Measurements from ENCODE around the gene PRELP. TPM values are rescaled to one million over a fixed set of nuclear protein-coding genes. Genes with fewer than 3 reads are reported as not detected.
A peak's percentile ranks its signal among the peaks of the same experiment; 100 is the strongest.
"Not testable (repeated sequence)": the region's sequence is repeated elsewhere in the genome, so short reads cannot be mapped to it uniquely, and the experiment has no call there.

PRELP gene
- total RNA-seq, 3 donors from 2014 or later: 0.03 to 0.05 (median 0.03) TPM

GRCh38 chr1:203512517-203512847 lies 36.9 kb downstream of the PRELP start:
- Mint-ChIP-seq H3K4me1 (ENCODE audit: low read depth) (peaks cover 28% of the 10 kb centered on the region), H3K9me3 (no peaks in the 10 kb centered on the region), H3K36me3 (ENCODE audit: insufficient read depth) (no peaks in the 10 kb centered on the region), H3K27me3 (ENCODE audit: low read depth) (peaks cover 3% of the 10 kb centered on the region), H3K4me3 (no peak overlapping the region)
- ATAC-seq: peak; percentile 5 to 19
- no peak for DNase-seq

DNA sequence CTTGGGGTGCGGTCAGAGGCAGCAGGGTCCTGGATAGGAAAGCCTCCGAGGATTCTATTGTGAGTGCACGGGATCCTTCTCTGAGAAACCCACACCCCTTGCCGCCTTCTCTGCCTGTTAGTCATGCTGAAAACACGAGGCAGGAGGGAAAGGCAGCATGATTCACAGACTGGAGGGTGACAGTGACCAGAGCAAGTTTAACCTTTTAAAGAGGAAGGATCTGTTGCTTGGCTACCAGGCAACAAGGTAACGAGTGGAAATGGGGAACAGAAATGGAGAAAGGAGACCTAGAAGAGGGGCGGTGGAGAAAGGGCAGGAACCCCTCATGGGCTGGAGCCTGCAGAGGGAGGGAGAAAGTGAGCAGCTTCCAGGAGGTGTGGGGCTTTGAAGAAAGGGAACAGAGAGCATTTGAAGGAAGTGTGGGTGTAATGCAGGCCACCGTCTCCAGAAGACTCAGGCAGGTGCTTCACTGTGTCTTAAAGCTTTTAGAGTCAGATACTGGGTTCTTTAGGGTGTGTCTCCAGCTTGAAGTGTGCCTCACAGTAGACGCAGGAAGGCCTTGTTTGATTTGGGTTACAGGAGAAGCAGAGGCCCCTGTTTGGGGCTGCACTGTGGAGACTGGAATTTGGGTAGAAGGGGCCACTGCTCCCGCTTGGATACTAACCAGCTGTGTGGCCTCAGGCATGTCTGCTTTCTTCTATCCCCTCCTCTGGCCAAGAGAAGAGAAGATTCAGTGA lies 37.4 kb downstream of the PRELP start:
- Mint-ChIP-seq H3K27me3 (ENCODE audit: low read depth) (peaks cover 3% of the 10 kb centered on the region), H3K4me1 (ENCODE audit: low read depth) (peaks cover 28% of the 10 kb centered on the region), H3K36me3 (ENCODE audit: insufficient read depth) (no peaks in the 10 kb centered on the region), H3K4me3 (peak overlapping the region; percentile 27), H3K9me3 (no peaks in the 10 kb centered on the region)
- DNase-seq (peak; percentile 33), ATAC-seq (peak; percentile 84 to 86)

DNA sequence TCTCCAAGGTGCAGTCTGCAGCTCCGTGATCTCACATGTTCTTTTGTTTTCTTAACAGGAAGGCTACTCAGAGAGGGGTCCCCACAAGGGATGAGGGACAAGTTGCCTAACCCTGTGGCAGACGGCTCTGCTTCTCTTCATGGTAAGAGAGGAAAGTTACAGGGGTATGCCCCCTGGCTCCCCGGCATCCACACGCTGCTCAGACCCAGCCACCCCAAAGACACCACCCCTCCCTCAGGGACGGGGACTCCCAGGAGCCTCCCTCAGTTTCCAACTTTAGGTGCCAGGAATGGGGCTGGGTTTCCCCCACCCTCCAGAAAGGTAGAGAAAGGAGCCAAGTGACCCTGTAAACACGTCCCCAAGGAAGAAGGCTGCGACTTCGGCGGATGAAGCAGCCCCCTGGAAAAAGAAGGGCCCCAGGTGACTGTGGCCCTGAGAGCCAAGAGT lies 38.0 kb downstream of the PRELP start:
- H3K9me3 Mint-ChIP-seq: no peaks in the 10 kb centered on the region
- DNase-seq (no peak), ATAC-seq (no peak)
- peaks cover 28% of the 10 kb centered on the region for H3K4me1 Mint-ChIP-seq (ENCODE audit: low read depth)
- peaks cover 3% of the 10 kb centered on the region for H3K27me3 Mint-ChIP-seq (ENCODE audit: low read depth)
- no peak overlapping the region for H3K4me3 Mint-ChIP-seq
- no peaks in the 10 kb centered on the region for H3K36me3 Mint-ChIP-seq (ENCODE audit: insufficient read depth)

- H3K27me3 Mint-ChIP-seq (ENCODE audit: low read depth): peaks cover 3% of the 10 kb centered on the region
- H3K4me1 Mint-ChIP-seq (ENCODE audit: low read depth): peaks cover 28% of the 10 kb centered on the region
- H3K4me3 Mint-ChIP-seq: no peak overlapping the region
- H3K36me3 Mint-ChIP-seq (ENCODE audit: insufficient read depth): no peaks in the 10 kb centered on the region
- DNase-seq (no peak), ATAC-seq (no peak)
- no peaks in the 10 kb centered on the region for H3K9me3 Mint-ChIP-seq
Measured at GRCh38 chr1:203516184-203516583, 40.6 kb downstream of the PRELP start.

GRCh38 chr1:203516906-203517305 lies 41.3 kb downstream of the PRELP start:
- ATAC-seq (no peak), DNase-seq (no peak)
- peaks cover 28% of the 10 kb centered on the region for H3K4me1 Mint-ChIP-seq (ENCODE audit: low read depth)
- H3K27me3 Mint-ChIP-seq (ENCODE audit: low read depth): peaks cover 3% of the 10 kb centered on the region
- H3K4me3 Mint-ChIP-seq: no peak overlapping the region
- H3K36me3 Mint-ChIP-seq (ENCODE audit: insufficient read depth): no peaks in the 10 kb centered on the region
- H3K9me3 Mint-ChIP-seq: no peaks in the 10 kb centered on the region

GRCh38 chr1:203517426-203518110 lies 42.0 kb downstream of the PRELP start:
- no peak overlapping the region for H3K4me3 Mint-ChIP-seq

GRCh38 chr1:203518139-203518538 lies 42.5 kb downstream of the PRELP start:
- DNase-seq; H3K4me3 Mint-ChIP-seq; ATAC-seq; H3K36me3 Mint-ChIP-seq (ENCODE audit: insufficient read depth); H3K27me3 Mint-ChIP-seq (ENCODE audit: low read depth); H3K9me3 Mint-ChIP-seq: not testable (repeated sequence)
- peaks cover 19% of the 10 kb centered on the region for H3K4me1 Mint-ChIP-seq (ENCODE audit: low read depth)

More at GRCh38 chr1:203517426-203518110, 42.0 kb downstream of the PRELP start:
- Mint-ChIP-seq H3K9me3 (no peaks in the 10 kb centered on the region), H3K4me1 (ENCODE audit: low read depth) (peaks cover 25% of the 10 kb centered on the region), H3K36me3 (ENCODE audit: insufficient read depth) (no peaks in the 10 kb centered on the region), H3K27me3 (ENCODE audit: low read depth) (peaks cover 3% of the 10 kb centered on the region)
- DNase-seq (no peak), ATAC-seq (no peak)

GRCh38 chr1:203518541-203518940 lies 42.9 kb downstream of the PRELP start:
- DNase-seq (no peak), ATAC-seq (no peak)
- Mint-ChIP-seq H3K36me3 (ENCODE audit: insufficient read depth) (no peaks in the 10 kb centered on the region), H3K9me3 (no peaks in the 10 kb centered on the region), H3K27me3 (ENCODE audit: low read depth) (no peaks in the 10 kb centered on the region), H3K4me1 (ENCODE audit: low read depth) (peaks cover 15% of the 10 kb centered on the region), H3K4me3 (no peak overlapping the region)

DNA sequence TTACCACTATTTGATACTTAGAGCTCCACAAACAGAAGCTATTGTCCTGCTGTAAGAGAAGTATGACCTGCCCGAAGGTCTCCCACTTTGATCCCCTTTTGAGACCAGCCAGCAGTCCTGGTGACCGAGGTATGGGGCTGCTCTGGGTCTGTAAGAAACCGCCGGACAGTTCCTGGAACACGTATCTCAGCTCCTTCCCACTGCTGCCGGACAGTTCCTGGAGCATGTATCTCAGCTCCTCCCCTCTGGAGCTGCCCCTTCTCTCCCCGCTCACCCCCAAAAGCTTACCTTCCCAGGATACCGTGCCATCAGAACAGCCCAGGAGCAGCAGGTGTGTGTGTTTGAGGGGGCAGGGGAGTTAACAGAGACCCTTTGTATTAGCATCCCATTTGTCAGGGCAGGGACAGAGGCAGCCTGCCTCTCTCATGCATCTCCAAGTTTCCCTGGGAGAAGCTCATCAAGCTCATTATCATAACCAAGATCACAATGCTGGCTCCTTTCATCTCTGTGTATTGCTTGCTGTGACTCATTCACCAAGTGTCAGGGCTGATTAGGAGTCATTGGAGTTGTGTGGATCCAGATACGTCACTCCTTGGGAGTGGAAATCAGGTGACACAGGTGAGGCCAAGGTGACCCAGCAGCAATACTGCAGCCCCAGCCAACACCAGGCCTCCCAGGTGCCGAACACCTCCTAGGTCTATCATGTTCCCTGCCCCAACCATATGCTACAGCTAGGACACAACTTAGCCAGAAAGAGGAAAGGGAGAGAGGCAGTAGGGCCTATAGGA lies 43.6 kb downstream of the PRELP start:
- H3K4me1 Mint-ChIP-seq (ENCODE audit: low read depth): peaks cover 8% of the 10 kb centered on the region
- H3K36me3 Mint-ChIP-seq (ENCODE audit: insufficient read depth): no peaks in the 10 kb centered on the region
- no peak overlapping the region for H3K4me3 Mint-ChIP-seq
- ATAC-seq: no peak
- H3K27me3 Mint-ChIP-seq (ENCODE audit: low read depth): no peaks in the 10 kb centered on the region
- DNase-seq: no peak
- H3K9me3 Mint-ChIP-seq: no peaks in the 10 kb centered on the region

- H3K9me3 Mint-ChIP-seq: no peaks in the 10 kb centered on the region
- no peak overlapping the region for H3K4me3 Mint-ChIP-seq
- H3K36me3 Mint-ChIP-seq (ENCODE audit: insufficient read depth): no peaks in the 10 kb centered on the region
- ATAC-seq: no peak
- peaks cover 3% of the 10 kb centered on the region for H3K4me1 Mint-ChIP-seq (ENCODE audit: low read depth)
- H3K27me3 Mint-ChIP-seq (ENCODE audit: low read depth): no peaks in the 10 kb centered on the region
- no peak for DNase-seq
Measured at GRCh38 chr1:203519896-203520295, 44.3 kb downstream of the PRELP start.

DNA sequence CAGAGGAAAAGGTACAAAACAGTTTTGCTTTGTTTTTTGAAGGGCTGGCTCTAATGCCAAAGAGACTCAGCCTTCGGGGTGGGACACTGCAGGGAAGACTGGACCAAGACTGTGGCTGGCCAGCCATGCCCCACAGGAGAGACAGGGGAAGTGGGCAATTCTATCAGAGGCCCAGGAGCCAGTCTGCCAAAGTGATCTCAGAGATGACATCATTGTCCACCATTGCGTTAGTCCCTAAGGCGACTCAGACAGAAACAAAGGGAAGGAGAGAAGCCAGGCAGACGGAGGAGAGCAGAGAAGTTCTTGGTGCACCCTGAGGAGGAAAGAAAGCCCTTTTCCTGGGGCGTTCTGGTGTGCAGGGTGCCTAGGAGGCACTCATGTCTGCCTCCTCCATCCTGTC lies 44.7 kb downstream of the PRELP start:
- H3K27me3 Mint-ChIP-seq (ENCODE audit: low read depth): no peaks in the 10 kb centered on the region
- H3K4me3 Mint-ChIP-seq: no peak overlapping the region
- H3K36me3 Mint-ChIP-seq (ENCODE audit: insufficient read depth): no peaks in the 10 kb centered on the region
- ATAC-seq (no peak), DNase-seq (no peak)
- no peaks in the 10 kb centered on the region for H3K9me3 Mint-ChIP-seq
- H3K4me1 Mint-ChIP-seq (ENCODE audit: low read depth): peaks cover 2% of the 10 kb centered on the region

- H3K4me3 Mint-ChIP-seq: no peak overlapping the region
- no peaks in the 10 kb centered on the region for H3K27me3 Mint-ChIP-seq (ENCODE audit: low read depth)
- ATAC-seq (no peak), DNase-seq (no peak)
- no peaks in the 10 kb centered on the region for H3K9me3 Mint-ChIP-seq
- H3K4me1 Mint-ChIP-seq (ENCODE audit: low read depth): no peaks in the 10 kb centered on the region
- H3K36me3 Mint-ChIP-seq (ENCODE audit: insufficient read depth): no peaks in the 10 kb centered on the region
Measured at GRCh38 chr1:203521074-203521794, 45.6 kb downstream of the PRELP start.

GRCh38 chr1:203521812-203522211 lies 46.2 kb downstream of the PRELP start:
- Mint-ChIP-seq H3K36me3 (ENCODE audit: insufficient read depth) (no peaks in the 10 kb centered on the region), H3K9me3 (no peaks in the 10 kb centered on the region), H3K27me3 (ENCODE audit: low read depth) (no peaks in the 10 kb centered on the region), H3K4me3 (no peak overlapping the region), H3K4me1 (ENCODE audit: low read depth) (no peaks in the 10 kb centered on the region)
- ATAC-seq: no peak
- DNase-seq: no peak

- Mint-ChIP-seq H3K36me3 (ENCODE audit: insufficient read depth) (no peaks in the 10 kb centered on the region), H3K27me3 (ENCODE audit: low read depth) (peaks cover under 1% of the 10 kb centered on the region), H3K9me3 (no peaks in the 10 kb centered on the region), H3K4me3 (no peak overlapping the region), H3K4me1 (ENCODE audit: low read depth) (no peaks in the 10 kb centered on the region)
- DNase-seq (no peak), ATAC-seq (no peak)
Measured at GRCh38 chr1:203522237-203522636, 46.6 kb downstream of the PRELP start.

Data from activated T-cell treated with anti-CD3 and anti-CD28 coated beads, Interleukin-2, amount 50 U/mL, for 4 hours (primary cell).